Femur (tissue), 1 donor: ENCODE measurements around the gene BAZ2A.
A peak's percentile ranks its signal among the peaks of the same experiment; 100 is the strongest.
"Not testable (repeated sequence)": the region's sequence is repeated elsewhere in the genome, so short reads cannot be mapped to it uniquely, and the experiment has no call there.

Source experiments
- DNase-seq: peaks from one replicate; pipeline ENCODE4 v3.0.0-alpha.2; 2017

BAZ2A gene

GRCh38 chr12:56630180-56630632 is at the start of gene BAZ2A:
Gene BAZ2A (minus strand): TSS chr12:56630326. CDS start chr12:56617530, 12,796 bp downstream.
- peak; percentile 93 for DNase-seq

GRCh38 chr12:56678852-56679251 is 48.7 kb upstream of the BAZ2A start:
- DNase-seq, result no peak

- no peak for DNase-seq
These were observed 47.6 kb upstream of the BAZ2A start for GRCh38 chr12:56677680-56678079.

GRCh38 chr12:56676851-56677580 is 46.9 kb upstream of the BAZ2A start:
- no peak for DNase-seq

- DNase-seq, result no peak
These were observed 41.5 kb upstream of the BAZ2A start for GRCh38 chr12:56671608-56672007.

- no peak for DNase-seq
These were observed 40.7 kb upstream of the BAZ2A start for GRCh38 chr12:56670836-56671235.

GRCh38 chr12:56668197-56668457 is 38.0 kb upstream of the BAZ2A start:
- DNase-seq, result no peak

- DNase-seq, result no peak
These were observed 32.0 kb upstream of the BAZ2A start for GRCh38 chr12:56661979-56662638.

GRCh38 chr12:56661560-56661959 is 31.4 kb upstream of the BAZ2A start:
- DNase-seq, result no peak

- no peak for DNase-seq
These were observed 28.8 kb upstream of the BAZ2A start for GRCh38 chr12:56658921-56659320.

- no peak for DNase-seq
These were observed 27.6 kb upstream of the BAZ2A start for GRCh38 chr12:56657416-56658379.

- DNase-seq, result not testable (repeated sequence)
These were observed 23.7 kb upstream of the BAZ2A start for GRCh38 chr12:56653781-56654180.

GRCh38 chr12:56648023-56648422 is 17.9 kb upstream of the BAZ2A start:
- DNase-seq, result not testable (repeated sequence)

- peak; percentile 98 for DNase-seq
These were observed 15.8 kb upstream of the BAZ2A start, which contains the start of gene ATP5F1B for GRCh38 chr12:56645717-56646446. Gene ATP5F1B (minus strand): TSS chr12:56645984. CDS start chr12:56645963, 21 bp downstream.

GRCh38 chr12:56645201-56645716 is 15.1 kb upstream of the BAZ2A start:
- DNase-seq, result peak; percentile 41

GRCh38 chr12:56644654-56645053 is 14.5 kb upstream of the BAZ2A start:
- no peak for DNase-seq

GRCh38 chr12:56641219-56641618 is 11.1 kb upstream of the BAZ2A start:
- no peak for DNase-seq

GRCh38 chr12:56637621-56638020 is 7.5 kb upstream of the BAZ2A start:
- DNase-seq, result no peak

- peak; percentile 100 for DNase-seq
These were observed 6.8 kb upstream of the BAZ2A start for GRCh38 chr12:56636675-56637540.

- DNase-seq, result peak; percentile 95
These were observed 5.9 kb upstream of the BAZ2A start for GRCh38 chr12:56635806-56636674.
